Kidney (tissue), 14 donors: Measurements from ENCODE around the gene SNAP23. TPM values are rescaled to one million over a fixed set of nuclear protein-coding genes. Genes with fewer than 3 reads are reported as not detected.
"Not testable (repeated sequence)": the region's sequence is repeated elsewhere in the genome, so short reads cannot be mapped to it uniquely, and the experiment has no call there.

ENCODE experiments used
- DNase-seq, 5 donors: peaks; one replicate each; pipeline ENCODE4 v3.0.0-alpha.2; 2013 to 2020
- FAIRE-seq: peaks from 2 replicates; lab custom pipeline; 2012; peaks lifted over from hg19 to GRCh38; lab: Jason Lieb, UNC
- H3K27ac ChIP-seq, 2 donors: one replicate each; pipeline ENCODE4 v1.7.0; 2013; ENCODE audit warnings: low read depth in 2 of 2, low read length in 2 of 2, inconsistent platforms in 1 of 2
- H3K27me3 ChIP-seq: one replicate; pipeline ENCODE4 v1.7.1; 2013; ENCODE audit warnings: low read length, inconsistent platforms; ENCODE audit not compliant: control insufficient read depth, insufficient read depth
- H3K36me3 ChIP-seq, 3 donors: one replicate each; pipeline versions ENCODE4 v1.7.0 to v1.7.1; 2013; ENCODE audit warnings: low read length in 3 of 3, control low read depth in 1 of 3, inconsistent platforms in 1 of 3; ENCODE audit not compliant: insufficient read depth in 3 of 3, control insufficient read depth in 2 of 3
- H3K4me1 ChIP-seq, 3 donors: one replicate each; pipeline versions ENCODE4 v1.7.0 to v1.7.1; 2013; ENCODE audit warnings: low read length in 3 of 3, inconsistent platforms in 1 of 3, low read depth in 1 of 3; ENCODE audit not compliant: control insufficient read depth in 2 of 3, insufficient read depth in 2 of 3
- H3K4me3 ChIP-seq, 3 donors: one replicate each; pipeline versions ENCODE4 v1.7.0 to v1.8.1; 2013; ENCODE audit warnings: low read length in 3 of 3, control low read depth in 1 of 3, inconsistent platforms in 1 of 3
- H3K9ac ChIP-seq, 3 donors: one replicate each; pipeline versions ENCODE4 v1.7.0 to v1.7.1; 2013; ENCODE audit warnings: low read length in 3 of 3, control low read depth in 1 of 3, inconsistent platforms in 1 of 3
- H3K9me3 ChIP-seq, 3 donors: one replicate each; pipeline versions ENCODE4 v1.7.0 to v1.7.1; 2013; ENCODE audit warnings: low read length in 3 of 3, control low read depth in 1 of 3, inconsistent platforms in 1 of 3; ENCODE audit not compliant: control insufficient read depth in 2 of 3, insufficient read depth in 1 of 3
- CTCF ChIP-seq: IDR thresholded peaks from 3 replicates; pipeline ENCODE4 v1.5.1; 2012; ENCODE audit warnings: mild to moderate bottlenecking, moderate library complexity, borderline replicate concordance; ENCODE audit not compliant: insufficient read depth; ENCODE audit errors: extremely low read depth
- intact Hi-C: fragments of 100-400 bp; cut with DNase I; formaldehyde crosslinking; loops from one replicate; pipeline ENCODE4 v1.11.1; 2022
- polyA plus RNA-seq: library from polyadenylated mRNA; stranded (reverse); fragments of 350-450 nt; fragmentation: Illumina TruSeq; extraction: RNeasy Lipid Tissue Mini Kit (QIAGEN cat#74804); gene quantifications from one replicate; pipeline ENCODE4 v1.2.3, GENCODE V29; 2014; ENCODE audit warnings: low read depth, low replicate concordance; ENCODE audit not compliant: insufficient read depth
- total RNA-seq: library from RNA; stranded (reverse); fragmentation: NEBNext Ultra II Directional; extraction: Animal tissue kit (Norgen Biotek cat#: 25700); gene quantifications from one replicate; pipeline ENCODE4 v1.2.1, GENCODE V29; 2021
- donor health status: control.
- donor health status: control.
- donor health status: control.
- donor health status: control.
- donor health status: control.
- donor health status: DM: yes; HTN: yes; CAD: no.
- donor health status: Normal renal cell carcinoma (clear cell type).

The SNAP23 gene
- total and polyA plus RNA-seq, 2 donors from 2014 or later: 34.1 to 55.0 TPM

- FAIRE-seq: no peak
- H3K9ac ChIP-seq: no peak overlapping the region
Observed at GRCh38 chr15:42549741-42550392, 54.4 kb downstream of the SNAP23 start.

GRCh38 chr15:42553554-42553953, 58.1 kb downstream of the SNAP23 start:
- no peaks in the 10 kb centered on the region for H3K36me3 ChIP-seq
- DNase-seq (no peak), FAIRE-seq (no peak)
- no peaks in the 10 kb centered on the region for H3K27me3 ChIP-seq
- no peak overlapping the region for H3K9ac ChIP-seq
- intact Hi-C loops: no loop called here
- no peak for TF ChIP-seq CTCF
- no peaks in the 10 kb centered on the region for H3K9me3 ChIP-seq
- no peak overlapping the region for H3K27ac ChIP-seq
- no peak overlapping the region for H3K4me3 ChIP-seq
- H3K4me1 ChIP-seq: no peaks in the 10 kb centered on the region

More at GRCh38 chr15:42549741-42550392, 54.4 kb downstream of the SNAP23 start:
- Histone ChIP-seq H3K27ac (no peak overlapping the region), H3K27me3 (no peaks in the 10 kb centered on the region), H3K9me3 (no peaks in the 10 kb centered on the region), H3K36me3 (peaks cover 0 to 3% (median 0%) of the 10 kb centered on the region in 3 donors), H3K4me3 (no peak overlapping the region), H3K4me1 (peaks cover 0 to 8% (median 8%) of the 10 kb centered on the region in 3 donors)
- DNase-seq: peak in 1 of 5 donors; percentile 3
- intact Hi-C loops: no loop called here
- no peak for TF ChIP-seq CTCF

GRCh38 chr15:42556550-42557207, 61.2 kb downstream of the SNAP23 start:
- H3K4me1 ChIP-seq, H3K27ac ChIP-seq, DNase-seq, H3K27me3 ChIP-seq, FAIRE-seq, H3K36me3 ChIP-seq, H3K9me3 ChIP-seq, H3K9ac ChIP-seq, intact Hi-C loops, H3K4me3 ChIP-seq: not testable (repeated sequence)

GRCh38 chr15:42558739-42559138, 63.3 kb downstream of the SNAP23 start:
- intact Hi-C loops: no loop called here
- Histone ChIP-seq H3K4me1 (no peaks in the 10 kb centered on the region), H3K4me3 (no peak overlapping the region), H3K27me3 (no peaks in the 10 kb centered on the region), H3K27ac (no peak overlapping the region), H3K9me3 (no peaks in the 10 kb centered on the region), H3K9ac (no peak overlapping the region), H3K36me3 (peaks cover 0 to 7% (median 0%) of the 10 kb centered on the region in 3 donors)
- no peak for TF ChIP-seq CTCF
- DNase-seq: no peak
- no peak for FAIRE-seq
